IMR-90 (cell line): ENCODE results near the gene LDLRAD3. TPM values are rescaled to one million over a fixed set of nuclear protein-coding genes. Genes with fewer than 3 reads are reported as not detected.

Experiments used
- ATAC-seq: fragments of 200-7000 bp; cut with Tn5 transposase; 2 replicates; pipeline ENCODE4 v1.9.1; 2020; ENCODE audit warnings: low read depth, mild to moderate bottlenecking, moderate library complexity
- BruUV-seq: library from RNA; stranded (reverse); fragments of 400-500 nt; replicated peaks from 2 replicates; lab custom pipeline; 2021; lab: Mats Ljungman, UMichigan
- CTCF ChIA-PET: fragments of 300-600 bp; formaldehyde crosslinking; extraction: SDS; loops from one replicate; lab custom pipeline; 2021; ENCODE audit warnings: antibody characterized with exemption; lab: Yijun Ruan, JAX
- POLR2A ChIA-PET: fragments of 300-600 bp; sonication (Branson Sonifier 250); formaldehyde crosslinking; loops from one replicate; lab custom pipeline; 2022; ENCODE audit warnings: antibody characterized with exemption; ENCODE audit not compliant: unreplicated experiment; lab: Charles Lee
- DNase-seq: peaks from one replicate; pipeline ENCODE4 v3.0.0; 2013
- H2AFZ ChIP-seq: replicated peaks from 2 replicates; pipeline ENCODE3; 2013; ENCODE audit warnings: low read length, mild to moderate bottlenecking; ENCODE audit not compliant: poor library complexity
- H2AK5ac ChIP-seq: 2 replicates; pipeline ENCODE4 v1.6.1; 2013; ENCODE audit warnings: low read depth, low read length, inconsistent platforms
- H2AK9ac ChIP-seq: replicated peaks from 2 replicates; pipeline ENCODE3; 2013; ENCODE audit warnings: mild to moderate bottlenecking, low read depth, low read length, moderate library complexity; ENCODE audit not compliant: poor library complexity
- H2BK120ac ChIP-seq: 2 replicates; pipeline ENCODE4 v1.6.1; 2013; ENCODE audit warnings: low read depth, low read length, inconsistent platforms
- H2BK15ac ChIP-seq: 3 replicates; pipeline ENCODE4 v1.6.1; 2013; ENCODE audit warnings: low read depth, low read length, inconsistent platforms
- H2BK20ac ChIP-seq: 2 replicates; pipeline ENCODE4 v1.6.1; 2013; ENCODE audit warnings: low read depth, mild to moderate bottlenecking, inconsistent platforms, low read length, moderate library complexity
- H2BK5ac ChIP-seq: 2 replicates; pipeline ENCODE4 v1.6.1; 2013; ENCODE audit warnings: mild to moderate bottlenecking, low read depth, low read length, inconsistent platforms; ENCODE audit not compliant: poor library complexity, severe bottlenecking
- H3K14ac ChIP-seq: replicated peaks from 2 replicates; pipeline ENCODE4 v1.6.1; 2013; ENCODE audit warnings: low read depth, low read length, inconsistent platforms
- H3K18ac ChIP-seq: 2 replicates; pipeline ENCODE4 v1.6.1; 2013; ENCODE audit warnings: low read depth, low read length, control low read depth
- H3K23ac ChIP-seq: 2 replicates; pipeline ENCODE4 v1.6.1; 2013; ENCODE audit warnings: low read depth, low read length, inconsistent platforms
- H3K27ac ChIP-seq: 2 replicates; pipeline ENCODE4 v1.5.1; 2013; ENCODE audit warnings: mild to moderate bottlenecking, control low read depth, low read length; ENCODE audit not compliant: insufficient read depth
- H3K27me3 ChIP-seq: 2 replicates; pipeline ENCODE4 v1.6.1; 2013; ENCODE audit warnings: low read length; ENCODE audit not compliant: control insufficient read depth, insufficient read depth
- H3K36me3 ChIP-seq: 2 replicates; pipeline ENCODE4 v1.6.1; 2013; ENCODE audit warnings: low read length, mixed read lengths; ENCODE audit not compliant: control insufficient read depth, insufficient read depth
- H3K4ac ChIP-seq: 2 replicates; pipeline ENCODE4 v1.6.1; 2013; ENCODE audit warnings: low read depth, low read length, inconsistent platforms
- H3K4me1 ChIP-seq: 2 replicates; pipeline ENCODE4 v1.6.1; 2013; ENCODE audit warnings: low read length, mixed read lengths; ENCODE audit not compliant: control insufficient read depth, insufficient read depth
- H3K4me2 ChIP-seq: 2 replicates; pipeline ENCODE4 v1.6.1; 2013; ENCODE audit warnings: low read depth, mild to moderate bottlenecking, control low read depth, low read length, moderate library complexity
- H3K4me3 ChIP-seq: 2 replicates; pipeline ENCODE4 v1.5.1; 2013; ENCODE audit warnings: low read depth, mild to moderate bottlenecking, control low read depth, low read length, moderate library complexity; ENCODE audit not compliant: insufficient read depth
- H3K56ac ChIP-seq: 2 replicates; pipeline ENCODE4 v1.6.1; 2013; ENCODE audit warnings: low read length, inconsistent platforms; ENCODE audit not compliant: insufficient read depth; ENCODE audit errors: extremely low read depth
- H3K79me1 ChIP-seq, 2 experiments: 2 replicates each; pipeline ENCODE4 v1.6.1; 2013; ENCODE audit warnings: low read length in 2 of 2, inconsistent platforms in 1 of 2, low read depth in 1 of 2
- H3K9ac ChIP-seq: 2 replicates; pipeline ENCODE4 v1.6.1; 2013; ENCODE audit warnings: low read depth, low read length, control low read depth
- H3K9me1 ChIP-seq: 2 replicates; pipeline ENCODE4 v1.6.1; 2013; ENCODE audit warnings: low read length, inconsistent platforms; ENCODE audit not compliant: insufficient read depth
- H3K9me3 ChIP-seq: 2 replicates; pipeline ENCODE4 v1.6.1; 2013; ENCODE audit warnings: low read length; ENCODE audit not compliant: control insufficient read depth, insufficient read depth
- H4K20me1 ChIP-seq: 2 replicates; pipeline ENCODE4 v1.6.1; 2013; ENCODE audit warnings: low read length, inconsistent platforms; ENCODE audit not compliant: insufficient read depth
- H4K5ac ChIP-seq: 2 replicates; pipeline ENCODE4 v1.6.1; 2013; ENCODE audit warnings: mild to moderate bottlenecking, low read depth, low read length, control low read depth
- H4K8ac ChIP-seq, 2 experiments: 2 replicates each; pipeline ENCODE4 v1.6.1; 2013; ENCODE audit warnings: low read depth in 2 of 2, low read length in 2 of 2, control low read depth in 1 of 2, inconsistent platforms in 1 of 2
- H4K91ac ChIP-seq: 2 replicates; pipeline ENCODE4 v1.6.1; 2013; ENCODE audit warnings: low read depth, low read length, inconsistent platforms; ENCODE audit not compliant: insufficient read depth
- BHLHE40 ChIP-seq: fragments of 150-350 bp; IDR thresholded peaks from 2 replicates; pipeline ENCODE4 v1.6.1; 2016; ENCODE audit warnings: mild to moderate bottlenecking, low read depth, low read length
- MAFK ChIP-seq: IDR thresholded peaks from 2 replicates; pipeline ENCODE4 v1.6.1; 2012; ENCODE audit warnings: low read depth, low read length, improper control_type of control experiment
- MXI1 ChIP-seq: IDR thresholded peaks from 2 replicates; pipeline ENCODE4 v1.6.1; 2012; ENCODE audit warnings: low read depth, mild to moderate bottlenecking, low read length, moderate library complexity, borderline replicate concordance
- NFE2L2 ChIP-seq: fragments of 150-350 bp; IDR thresholded peaks from 2 replicates; pipeline ENCODE4 v1.6.1; 2016; ENCODE audit warnings: low read depth, mild to moderate bottlenecking, low read length
- RCOR1 ChIP-seq: IDR thresholded peaks from 2 replicates; pipeline ENCODE4 v1.6.1; 2012; ENCODE audit warnings: mild to moderate bottlenecking, low read length, improper control_type of control experiment; ENCODE audit not compliant: insufficient replicate concordance
- RFX5 ChIP-seq: IDR thresholded peaks from 2 replicates; pipeline ENCODE4 v1.8.0; 2012; ENCODE audit warnings: low read depth, mild to moderate bottlenecking, low read length, moderate library complexity
- SMC3 ChIP-seq: fragments of 150-350 bp; IDR thresholded peaks from 2 replicates; pipeline ENCODE4 v1.6.1; 2016; ENCODE audit warnings: low read depth, mild to moderate bottlenecking, antibody characterized with exemption, low read length, moderate library complexity
- WGBS, 2 experiments: methylation state at CpG; one replicate each; pipeline versions ENCODE4 v1.1.5 to v1.1.7; 2013; ENCODE audit warnings: missing lambda C conversion rate in 2 of 2; ENCODE audit not compliant: insufficient read length in 1 of 2; ENCODE audit errors: extremely low coverage in 2 of 2; 5-methylcytosine and 5-hydroxymethylcytosine counted together
- dilution Hi-C: fragments of 300-500 bp; cut with HindIII; formaldehyde crosslinking; loops from one replicate; pipeline ENCODE4 v1.14.3; 2018; ENCODE audit warnings: low sequenced_read_pairs; ENCODE audit not compliant: unreplicated experiment
- in situ Hi-C: fragments of 300-500 bp; cut with MboI; formaldehyde crosslinking; loops from 3 replicates; pipeline ENCODE4 v1.14.3; 2019; ENCODE audit warnings: low sequenced_read_pairs, inconsistent platforms, mixed read lengths
- intact Hi-C: fragments of 100-400 bp; cut with micrococcal nuclease; formaldehyde crosslinking; loops from 2 replicates; pipeline ENCODE4 v1.10.0; 2022
- polyA plus RNA-seq, 3 experiments: library from polyadenylated mRNA; depleted of rRNA; stranded (reverse); fragments of >200 nt; gene quantifications; 2 replicates each; pipeline ENCODE4 v1.2.3, GENCODE V29; 2012; ENCODE audit warnings: low replicate concordance in 1 of 3
- total RNA-seq: library from RNA; depleted of rRNA; stranded (reverse); fragments of >200 nt; gene quantifications from 2 replicates; pipeline ENCODE4 v1.2.3, GENCODE V29; 2012

LDLRAD3 gene
- total and polyA plus RNA-seq, 2 of the 4 experiments (the other 2 are of a cell fraction): 2.7 to 6.4 TPM

DNA sequence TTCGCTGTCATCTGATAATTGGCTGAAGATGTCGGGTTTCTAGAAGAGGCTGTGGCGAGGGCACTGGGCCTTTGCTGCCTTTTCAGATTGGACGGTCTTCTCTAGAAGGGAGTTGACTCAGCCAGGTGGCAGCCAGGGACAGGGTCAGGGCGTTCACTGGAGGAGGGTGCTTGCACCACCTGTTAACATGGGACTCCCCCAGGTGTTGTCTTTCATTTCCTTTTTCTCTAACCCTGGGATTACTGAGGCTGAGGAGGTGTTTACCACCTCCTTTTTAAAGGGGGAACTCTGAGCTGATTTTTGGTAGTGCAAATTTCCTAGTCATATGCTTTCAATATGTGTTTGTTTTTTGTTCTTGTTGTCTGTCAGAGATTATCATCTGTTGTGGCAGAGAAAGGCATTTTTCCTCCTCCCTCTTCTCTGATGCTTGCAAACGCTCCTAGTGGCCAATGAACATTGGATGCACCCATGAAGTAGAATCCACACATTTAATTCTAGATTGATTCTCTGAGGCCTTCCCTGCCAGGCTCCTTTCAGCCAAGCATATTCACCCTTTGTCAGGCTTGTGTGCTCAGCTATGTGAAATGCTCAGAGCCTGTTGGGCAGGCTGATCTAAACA is 54.1 kb downstream of the LDLRAD3 start:
- Histone ChIP-seq H2BK5ac (no peak overlapping the region), H3K23ac (no peak overlapping the region), H2BK120ac (no peak overlapping the region), H3K9me3 (no peaks in the 10 kb centered on the region; the same call in 1 of the 2 replicates), H4K91ac (no peak overlapping the region), H3K79me1 (peaks cover 3 to 10% of the 10 kb centered on the region in 2 experiments; a peak in 3 of 4 replicates), H2BK15ac (no peak overlapping the region), H4K5ac (no peak overlapping the region), H2AK5ac (no peak overlapping the region), H3K18ac (no peak overlapping the region), H4K8ac (no peak overlapping the region), H3K4me2 (no peak overlapping the region), H4K20me1 (no peaks in the 10 kb centered on the region), H3K4me3 (no peak overlapping the region), H3K4me1 (peaks cover 5% of the 10 kb centered on the region; the same call in 1 of the 2 replicates), H3K36me3 (no peaks in the 10 kb centered on the region), H3K56ac (no peak overlapping the region), H2AFZ (no peak overlapping the region), H3K4ac (no peak overlapping the region), H3K14ac (no peak overlapping the region), H3K27ac (no peak overlapping the region), H3K27me3 (no peaks in the 10 kb centered on the region), H3K9me1 (no peaks in the 10 kb centered on the region; the same call in none of the 2 replicates), H2AK9ac (no peak overlapping the region), H2BK20ac (no peak overlapping the region), H3K9ac (no peak overlapping the region)
- 100% methylated on average over 1 of the region's 6 CpGs; no CpG with 5 or more reads in 1 of the 2 experiments for WGBS, 2 experiments
- intact Hi-C loops: no loop called here
- in situ Hi-C loops: no loop called here
- CTCF ChIA-PET: no interaction called here
- no TSS peak for BruUV-seq
- no peak for ATAC-seq
- POLR2A ChIA-PET: no interaction called here
- no peak for TF ChIP-seq BHLHE40
- no peak for TF ChIP-seq RCOR1
- TF ChIP-seq MAFK: no peak
- TF ChIP-seq NFE2L2: no peak
- no peak for TF ChIP-seq MXI1
- no peak for TF ChIP-seq RFX5
- no peak for TF ChIP-seq SMC3
- no peak for DNase-seq
- dilution Hi-C loops: no loop called here
